Panc1 (cell line): ENCODE results near the gene PYGM. TPM values are rescaled to one million over a fixed set of nuclear protein-coding genes. Genes with fewer than 3 reads are reported as not detected.

ENCODE experiments used
- ATAC-seq: fragments of 200-7000 bp; cut with Tn5 transposase; 2 replicates; pipeline ENCODE4 v1.9.1; 2020; ENCODE audit warnings: mild to moderate bottlenecking, moderate library complexity
- BruUV-seq: library from RNA; stranded (reverse); fragments of 400-500 nt; replicated peaks from 2 replicates; lab custom pipeline; 2021; lab: Mats Ljungman, UMichigan
- CTCF ChIA-PET: fragments of 300-600 bp; sonication (Branson Sonifier 250); formaldehyde crosslinking; loops from one replicate; lab custom pipeline; 2022; ENCODE audit warnings: antibody characterized with exemption; lab: Charles Lee
- POLR2A ChIA-PET: fragments of 300-600 bp; sonication (Branson Sonifier 250); formaldehyde crosslinking; loops from one replicate; lab custom pipeline; 2022; ENCODE audit warnings: antibody characterized with exemption; lab: Charles Lee
- DNase-seq: peaks from one replicate; pipeline ENCODE4 v3.0.0-alpha.2; 2010; ENCODE audit warnings: low read depth, low spot score
- H3K27ac ChIP-seq: 2 replicates; pipeline ENCODE4 v1.5.1; 2011; ENCODE audit warnings: mild to moderate bottlenecking, low read length, inconsistent platforms
- H3K27me3 ChIP-seq: fragments of 200-500 bp; sonication (Bioruptor generic); 2 replicates; pipeline ENCODE4 v1.6.0; 2014; ENCODE audit warnings: low read length, inconsistent platforms; ENCODE audit not compliant: control insufficient read depth, insufficient read depth
- H3K36me3 ChIP-seq: fragments of 200-500 bp; sonication (Bioruptor generic); 2 replicates; pipeline ENCODE4 v1.5.1; 2014; ENCODE audit warnings: inconsistent platforms, mild to moderate bottlenecking, low read length, moderate library complexity; ENCODE audit not compliant: control insufficient read depth, insufficient read depth
- H3K4me1 ChIP-seq: 2 replicates; pipeline ENCODE4 v1.5.1; 2011; ENCODE audit warnings: inconsistent platforms, mild to moderate bottlenecking, low read length, moderate library complexity; ENCODE audit not compliant: control insufficient read depth, insufficient read depth
- H3K4me3 ChIP-seq, 2 experiments: 2 replicates each; pipeline ENCODE4 v1.5.1; 2011 to 2012; ENCODE audit warnings: low read depth in 2 of 2, low read length in 2 of 2, mild to moderate bottlenecking in 2 of 2, inconsistent platforms in 1 of 2, moderate library complexity in 1 of 2
- H3K9me3 ChIP-seq: fragments of 200-500 bp; sonication (Bioruptor generic); 2 replicates; pipeline ENCODE4 v1.5.1; 2014; ENCODE audit warnings: low read depth, mild to moderate bottlenecking, inconsistent platforms, low read length, moderate library complexity; ENCODE audit not compliant: control insufficient read depth, insufficient read depth
- CTCF ChIP-seq: fragments of 450-650 bp; IDR thresholded peaks from 2 replicates; pipeline ENCODE4 v1.5.1; 2017; ENCODE audit warnings: mild to moderate bottlenecking
- POLR2AphosphoS5 ChIP-seq: IDR thresholded peaks from 2 replicates; pipeline ENCODE4 v1.6.1; 2012; ENCODE audit warnings: mild to moderate bottlenecking, low read depth, low read length, moderate library complexity
- REST ChIP-seq, 2 experiments: IDR thresholded peaks; 2 replicates each; pipeline ENCODE4 v1.6.1; 2011 to 2012; ENCODE audit warnings: low read depth in 2 of 2, control low read depth in 1 of 2, low read length in 1 of 2, mild to moderate bottlenecking in 1 of 2, moderate library complexity in 1 of 2; ENCODE audit not compliant: insufficient read depth in 1 of 2
- SIN3A ChIP-seq: IDR thresholded peaks from 2 replicates; pipeline ENCODE4 v1.6.1; 2012; ENCODE audit warnings: low read depth, mild to moderate bottlenecking, low read length, moderate library complexity, borderline replicate concordance; ENCODE audit not compliant: insufficient read depth
- TCF7L2 ChIP-seq: IDR thresholded peaks from 2 replicates; pipeline ENCODE4 v1.6.1; 2011; ENCODE audit warnings: mild to moderate bottlenecking, low read depth, low read length, inconsistent platforms
- in situ Hi-C: cut with HindIII; loops from 2 replicates; pipeline ENCODE4 v1.10.0; 2016; ENCODE audit warnings: low sequenced_read_pairs, low pct_unique_long_range_greater_than_20kb
- intact Hi-C: fragments of 100-400 bp; cut with micrococcal nuclease; formaldehyde crosslinking; loops from one replicate; pipeline ENCODE4 v1.10.0; 2022; ENCODE audit not compliant: unreplicated experiment
- total RNA-seq: library from RNA; stranded (reverse); gene quantifications from one replicate; pipeline ENCODE4 v1.2.1, GENCODE V29; 2021; ENCODE audit not compliant: unreplicated experiment

Gene PYGM
- total RNA-seq, 1 experiment from 2014 or later: 0.39 TPM

GRCh38 chr11:64726867-64727530, 32.8 kb downstream of the PYGM start:
- DNase-seq (no peak), ATAC-seq (no peak)
- no TSS peak for BruUV-seq
- no peak overlapping the region for H3K4me3 ChIP-seq
- no peak overlapping the region for H3K27ac ChIP-seq
- ChIA-PET POLR2A (no interaction called here), CTCF (no interaction called here)
- TF ChIP-seq TCF7L2: no peak
- TF ChIP-seq SIN3A: no peak
- TF ChIP-seq CTCF: no peak
- TF ChIP-seq REST (IDR thresholded peaks at IDR 0.05; ENCODE audit: insufficient read depth in 1 of 2, low read depth in 2 of 2, low read length in 1 of 2): no peak
- no peak for TF ChIP-seq POLR2AphosphoS5
- no peaks in the 10 kb centered on the region for H3K27me3 ChIP-seq
- in situ Hi-C loops: no loop called here
- H3K36me3 ChIP-seq: no peaks in the 10 kb centered on the region
- intact Hi-C loops: no loop called here
- peaks cover 8% of the 10 kb centered on the region for H3K4me1 ChIP-seq
- no peaks in the 10 kb centered on the region for H3K9me3 ChIP-seq

- TF ChIP-seq TCF7L2 (no peak), REST (IDR thresholded peaks at IDR 0.05; ENCODE audit: insufficient read depth in 1 of 2, low read depth in 2 of 2, low read length in 1 of 2) (no peak), CTCF (no peak)
- Histone ChIP-seq H3K27ac (no peak overlapping the region), H3K27me3 (no peaks in the 10 kb centered on the region), H3K4me1 (peaks cover 8% of the 10 kb centered on the region), H3K36me3 (no peaks in the 10 kb centered on the region), H3K4me3 (no peak overlapping the region), H3K9me3 (no peaks in the 10 kb centered on the region)
- DNase-seq (no peak), ATAC-seq (no peak)
- intact Hi-C loops: no loop called here
- no TSS peak for BruUV-seq
- POLR2A ChIA-PET: no interaction called here
- CTCF ChIA-PET: interaction anchor here (1.0 kb wide), 1 partner anchor 38 kb away, joined by 4 read pairs; no protein-coding TSS in a partner anchor
- in situ Hi-C loops: no loop called here
Observed at GRCh38 chr11:64726211-64726641, 33.5 kb downstream of the PYGM start.
